ENCODE results near the gene GPR152. TPM values are rescaled to one million over a fixed set of nuclear protein-coding genes. Genes with fewer than 3 reads are reported as not detected.
A peak's percentile ranks its signal among the peaks of the same experiment; 100 is the strongest.

Gene GPR152
- total RNA-seq, 2 experiments from 2014 or later = not detected

GRCh38 chr11:67420147-67420645, 32.3 kb downstream of the GPR152 start:
- no peaks in the 10 kb centered on the region for H3K9me2 ChIP-seq (ENCODE audit: insufficient read depth, low read length)
- intact Hi-C loops (cut with micrococcal nuclease; ENCODE audit: unreplicated experiment) = loop anchor here (5.0 kb wide), 1 partner anchor 87 kb away; the partner anchor contains the start of genes CDK2AP2 and PITPNM1
- H3K4me3 ChIP-seq (ENCODE audit: low read depth, low read length, poor library complexity, severe bottlenecking) = peak overlapping the region; percentile 68
- peak overlapping the region; percentile 79 for H3K4me2 ChIP-seq (ENCODE audit: low read length)
- H3K4me1 ChIP-seq (ENCODE audit: insufficient read depth, low read length, poor library complexity, severe bottlenecking) = peaks cover 50% of the 10 kb centered on the region
- ChIA-PET CTCF (ENCODE audit: unreplicated experiment) (interaction anchor here (0.6 kb wide), 2 partner anchors 13 to 210 kb away, joined by 3 read pairs; no protein-coding TSS in a partner anchor), POLR2A (interaction anchor here (0.6 to 2.1 kb wide), 4 partner anchors 13 to 27 kb away, joined by 4 to 15 read pairs (median 6); partner anchors contain the start of genes PPP1CA, PTPRCAP and TBC1D10C)
- no peak for DNase-seq (ENCODE audit: low spot score)
- no peaks in the 10 kb centered on the region for H4K20me1 ChIP-seq (ENCODE audit: insufficient read depth, low read length)
- no peak overlapping the region for H3K27ac ChIP-seq (ENCODE audit: low read depth, low read length, poor library complexity, severe bottlenecking)
- no TSS peak for BruUV-seq (replicated peaks)
- H3K79me2 ChIP-seq (ENCODE audit: insufficient read depth, low read depth, low read length) = no peaks in the 10 kb centered on the region
- H3K36me3 ChIP-seq (ENCODE audit: insufficient read depth, low read length) = no peaks in the 10 kb centered on the region
- TF ChIP-seq EZH2phosphoT487 (IDR thresholded peaks at IDR 0.05; ENCODE audit: borderline replicate concordance, low read depth, low read length) (no peak), CTCF (conservative IDR thresholded peaks at IDR 0.05; ENCODE audit: low read length) (no peak)
- no peaks in the 10 kb centered on the region for H3K9me3 ChIP-seq (ENCODE audit: low read length)
- H2AFZ ChIP-seq (ENCODE audit: low read length) = no peak overlapping the region

GRCh38 chr11:67419325-67420049, 33.0 kb downstream of the GPR152 start:
- TF ChIP-seq EZH2phosphoT487 (IDR thresholded peaks at IDR 0.05; ENCODE audit: borderline replicate concordance, low read depth, low read length) (no peak), CTCF (conservative IDR thresholded peaks at IDR 0.05; ENCODE audit: low read length) (no peak)
- Histone ChIP-seq H3K27ac (ENCODE audit: low read depth, low read length, poor library complexity, severe bottlenecking) (no peak overlapping the region), H4K20me1 (ENCODE audit: insufficient read depth, low read length) (no peaks in the 10 kb centered on the region), H3K9me3 (ENCODE audit: low read length) (no peaks in the 10 kb centered on the region), H3K4me3 (ENCODE audit: low read depth, low read length, poor library complexity, severe bottlenecking) (peak overlapping the region; percentile 31), H3K4me2 (ENCODE audit: low read length) (peak overlapping the region; percentile 79), H3K9me2 (ENCODE audit: insufficient read depth, low read length) (no peaks in the 10 kb centered on the region), H3K36me3 (ENCODE audit: insufficient read depth, low read length) (no peaks in the 10 kb centered on the region), H3K79me2 (ENCODE audit: insufficient read depth, low read depth, low read length) (no peaks in the 10 kb centered on the region), H3K4me1 (ENCODE audit: insufficient read depth, low read length, poor library complexity, severe bottlenecking) (peaks cover 50% of the 10 kb centered on the region), H2AFZ (ENCODE audit: low read length) (peak overlapping the region; percentile 6; the same call in 1 of the 2 replicates)
- no peak for DNase-seq (ENCODE audit: low spot score)
- BruUV-seq (replicated peaks) = TSS peak; percentile 62
- CTCF ChIA-PET (ENCODE audit: unreplicated experiment) = interaction anchor here (0.6 kb wide), 1 partner anchor 211 kb away, joined by 3 read pairs; no protein-coding TSS in a partner anchor
- POLR2A ChIA-PET = interaction anchor here (0.6 to 2.2 kb wide), 4 partner anchors 12 to 27 kb away, joined by 4 to 15 read pairs (median 8); partner anchors contain the start of genes PPP1CA, PTPRCAP and TBC1D10C
- intact Hi-C loops (cut with micrococcal nuclease; ENCODE audit: unreplicated experiment) = loop anchor here (5.0 kb wide), 1 partner anchor 88 kb away; the partner anchor contains the start of genes CDK2AP2 and PITPNM1
